ENCODE measurements around the gene APOC4.

Gene APOC4

DNA sequence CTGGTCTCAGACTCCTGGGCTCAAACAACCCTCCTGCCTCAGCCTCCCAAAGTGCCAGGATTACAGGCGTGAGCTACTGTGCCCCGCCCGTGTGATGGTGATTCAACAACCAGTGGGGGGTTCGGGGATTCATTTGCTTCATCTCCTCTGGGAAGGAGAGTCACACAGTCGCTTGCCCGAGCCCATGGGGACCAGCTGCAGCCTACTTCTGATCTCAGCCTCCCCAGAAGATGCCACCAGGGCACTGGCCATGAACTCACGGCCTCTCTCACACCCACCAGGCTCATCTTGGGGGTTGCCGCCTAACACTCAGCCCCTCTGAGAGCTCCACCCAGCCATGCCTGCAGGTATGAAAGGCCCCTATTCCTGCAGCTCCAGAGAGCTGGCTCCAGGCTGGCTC is 44.2 kb upstream of the APOC4 start:
- POLR2A ChIA-PET: no interaction called here
- no peak for DNase-seq (ENCODE audit: extremely low spot score)
- TF ChIP-seq NFRKB (IDR thresholded peaks at IDR 0.05): no peak
- no peak for TF ChIP-seq FOXK2 (IDR thresholded peaks at IDR 0.05)
- TF ChIP-seq LEF1 (IDR thresholded peaks at IDR 0.05; ENCODE audit: borderline replicate concordance): no peak
- TF ChIP-seq TARDBP (IDR thresholded peaks at IDR 0.05): no peak
- no peak for TF ChIP-seq HDGF (IDR thresholded peaks at IDR 0.05; ENCODE audit: borderline replicate concordance)
- no peak for TF ChIP-seq L3MBTL2 (conservative IDR thresholded peaks at IDR 0.05)
- no peak for TF ChIP-seq BHLHE40 (IDR thresholded peaks at IDR 0.05; ENCODE audit: borderline replicate concordance)
- CTCF ChIA-PET: no interaction called here

DNA sequence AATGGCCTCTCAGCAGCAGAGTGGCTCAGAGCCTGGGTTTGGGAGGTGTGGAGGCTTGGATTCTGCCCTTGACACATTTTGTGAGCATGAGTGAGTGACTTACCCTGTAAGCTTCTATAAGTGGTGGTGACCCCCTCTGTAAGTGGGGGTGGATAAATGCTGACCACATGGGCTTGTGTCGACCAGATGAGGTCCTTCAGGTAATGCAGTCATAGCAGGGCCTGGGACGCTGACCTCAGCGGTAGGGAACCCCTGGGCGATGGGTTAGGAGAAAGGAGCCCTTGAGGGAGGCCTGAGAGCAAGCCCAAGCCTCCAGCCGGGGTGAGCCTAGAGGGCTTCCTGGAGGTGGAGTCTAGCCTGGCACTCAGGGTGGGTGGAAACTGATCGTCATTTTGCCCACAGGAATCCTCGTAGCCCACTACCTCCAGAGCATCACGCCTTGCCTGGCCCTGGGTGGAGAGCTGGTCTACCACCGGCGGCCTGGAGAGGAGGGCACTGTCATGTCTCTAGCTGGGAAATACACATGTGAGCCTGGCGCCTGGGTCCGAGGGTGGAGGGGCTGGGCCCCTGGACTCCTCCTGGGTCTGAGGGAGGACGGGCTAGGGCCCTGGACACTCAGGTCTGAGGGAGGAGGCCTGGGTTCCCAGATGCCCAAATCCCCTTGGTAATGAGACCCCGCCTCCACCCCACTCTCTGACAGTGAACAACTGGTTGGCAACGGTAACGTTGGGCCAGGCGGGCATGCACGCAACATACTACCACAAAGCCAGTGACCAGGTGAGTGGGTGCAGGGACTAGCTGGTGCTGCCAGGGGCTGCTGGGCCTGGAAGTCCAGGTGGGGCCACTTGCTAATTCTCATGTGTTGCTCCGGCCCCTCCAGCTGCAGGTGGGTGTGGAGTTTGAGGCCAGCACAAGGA is 41.5 kb upstream of the APOC4 start:
- no peak for TF ChIP-seq ZNF384 (IDR thresholded peaks at IDR 0.05)
- no peak for TF ChIP-seq LEF1 (IDR thresholded peaks at IDR 0.05; ENCODE audit: borderline replicate concordance)
- no peak for TF ChIP-seq ELF4 (IDR thresholded peaks at IDR 0.05)
- TF ChIP-seq NFRKB (IDR thresholded peaks at IDR 0.05): no peak
- no peak for TF ChIP-seq BHLHE40 (IDR thresholded peaks at IDR 0.05; ENCODE audit: borderline replicate concordance)
- TF ChIP-seq, protein P1, sequence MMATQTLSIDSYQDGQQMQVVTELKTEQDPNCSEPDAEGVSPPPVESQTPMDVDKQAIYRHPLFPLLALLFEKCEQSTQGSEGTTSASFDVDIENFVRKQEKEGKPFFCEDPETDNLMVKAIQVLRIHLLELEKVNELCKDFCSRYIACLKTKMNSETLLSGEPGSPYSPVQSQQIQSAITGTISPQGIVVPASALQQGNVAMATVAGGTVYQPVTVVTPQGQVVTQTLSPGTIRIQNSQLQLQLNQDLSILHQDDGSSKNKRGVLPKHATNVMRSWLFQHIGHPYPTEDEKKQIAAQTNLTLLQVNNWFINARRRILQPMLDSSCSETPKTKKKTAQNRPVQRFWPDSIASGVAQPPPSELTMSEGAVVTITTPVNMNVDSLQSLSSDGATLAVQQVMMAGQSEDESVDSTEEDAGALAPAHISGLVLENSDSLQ (IDR thresholded peaks at IDR 0.05): no peak
- TF ChIP-seq ARNT (IDR thresholded peaks at IDR 0.05): no peak
- no peak for TF ChIP-seq SUZ12 (IDR thresholded peaks at IDR 0.05)
- no peak for TF ChIP-seq HDGF (IDR thresholded peaks at IDR 0.05; ENCODE audit: borderline replicate concordance)
- TF ChIP-seq L3MBTL2 (conservative IDR thresholded peaks at IDR 0.05): no peak
- no peak for TF ChIP-seq FOXK2 (IDR thresholded peaks at IDR 0.05)
- ChIA-PET CTCF (no interaction called here), POLR2A (interaction anchor here (0.7 to 1.5 kb wide), 2 partner anchors 11 kb away, joined by 3 read pairs; no protein-coding TSS in a partner anchor)

DNA sequence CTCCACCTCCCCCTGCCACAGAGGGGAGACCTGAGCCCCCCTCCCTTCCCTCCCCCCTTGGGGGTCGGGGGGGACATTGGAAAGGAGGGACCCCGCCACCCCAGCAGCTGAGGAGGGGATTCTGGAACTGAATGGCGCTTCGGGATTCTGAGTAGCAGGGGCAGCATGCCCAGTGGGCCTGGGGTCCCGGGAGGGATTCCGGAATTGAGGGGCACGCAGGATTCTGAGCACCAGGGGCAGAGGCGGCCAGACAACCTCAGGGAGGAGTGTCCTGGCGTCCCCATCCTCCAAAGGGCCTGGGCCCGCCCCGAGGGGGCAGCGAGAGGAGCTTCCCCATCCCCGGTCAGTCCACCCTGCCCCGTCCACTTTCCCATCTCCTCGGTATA is 38.8 kb upstream of the APOC4 start:
- ChIA-PET POLR2A (interaction anchor here (0.9 kb wide), 1 partner anchor 51 kb away, joined by 3 read pairs; no protein-coding TSS in a partner anchor), CTCF (interaction anchor here (1.5 to 2.3 kb wide), 2 partner anchors 46 to 49 kb away, joined by 6 read pairs; no protein-coding TSS in a partner anchor)
- no peak for TF ChIP-seq ELF4 (IDR thresholded peaks at IDR 0.05)
- TF ChIP-seq ARNT (IDR thresholded peaks at IDR 0.05): no peak
- TF ChIP-seq BHLHE40 (IDR thresholded peaks at IDR 0.05; ENCODE audit: borderline replicate concordance): no peak
- no peak for TF ChIP-seq FOXK2 (IDR thresholded peaks at IDR 0.05)
- TF ChIP-seq LEF1 (IDR thresholded peaks at IDR 0.05; ENCODE audit: borderline replicate concordance): no peak
- no peak for TF ChIP-seq L3MBTL2 (conservative IDR thresholded peaks at IDR 0.05)
- TF ChIP-seq SUZ12 (IDR thresholded peaks at IDR 0.05): no peak
- TF ChIP-seq FOXM1 (IDR thresholded peaks at IDR 0.05; ENCODE audit: borderline replicate concordance): no peak
- TF ChIP-seq, protein P1 (IDR thresholded peaks at IDR 0.05): no peak
- no peak for TF ChIP-seq FOXA1 (IDR thresholded peaks at IDR 0.05)
- DNase-seq (ENCODE audit: extremely low spot score): no peak

More for the DNA sequence above, 41.5 kb upstream of the APOC4 start:
- DNase-seq (ENCODE audit: extremely low spot score): no peak

DNA sequence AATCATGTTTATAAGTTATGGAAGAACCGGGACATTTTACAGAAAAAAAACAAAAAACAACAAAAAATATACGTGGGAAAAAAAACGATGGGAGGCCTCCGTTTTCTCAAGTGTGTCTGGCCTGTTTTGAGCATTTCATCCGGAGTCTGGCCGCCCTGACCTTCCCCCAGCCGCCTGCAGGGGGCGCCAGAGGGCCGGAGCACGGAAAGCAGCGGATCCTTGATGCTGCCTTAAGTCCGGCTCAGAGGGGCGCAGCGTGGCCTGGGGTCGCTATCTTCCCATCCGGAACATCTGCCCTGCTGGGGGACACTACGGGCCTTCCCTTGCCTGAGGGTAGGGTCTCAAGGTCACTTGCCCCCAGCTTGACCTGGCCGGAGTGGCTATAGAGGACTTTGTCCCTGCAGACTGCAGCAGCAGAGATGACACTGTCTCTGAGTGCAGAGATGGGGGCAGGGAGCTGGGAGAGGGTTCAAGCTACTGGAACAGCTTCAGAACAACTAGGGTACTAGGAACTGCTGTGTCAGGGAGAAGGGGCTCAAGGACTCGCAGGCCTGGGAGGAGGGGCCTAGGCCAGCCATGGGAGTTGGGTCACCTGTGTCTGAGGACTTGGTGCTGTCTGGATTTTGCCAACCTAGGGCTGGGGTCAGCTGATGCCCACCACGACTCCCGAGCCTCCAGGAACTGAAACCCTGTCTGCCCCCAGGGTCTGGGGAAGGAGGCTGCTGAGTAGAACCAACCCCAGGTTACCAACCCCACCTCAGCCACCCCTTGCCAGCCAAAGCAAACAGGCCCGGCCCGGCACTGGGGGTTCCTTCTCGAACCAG is 38.2 kb upstream of the APOC4 start:
- TF ChIP-seq FOXA1 (IDR thresholded peaks at IDR 0.05) (no peak), CTBP1 (IDR thresholded peaks at IDR 0.05; ENCODE audit: borderline replicate concordance) (no peak), FOXM1 (IDR thresholded peaks at IDR 0.05; ENCODE audit: borderline replicate concordance) (no peak), SUZ12 (IDR thresholded peaks at IDR 0.05) (no peak), LEF1 (IDR thresholded peaks at IDR 0.05; ENCODE audit: borderline replicate concordance) (no peak), ARNT (IDR thresholded peaks at IDR 0.05) (no peak), NFRKB (IDR thresholded peaks at IDR 0.05) (no peak), HDGF (IDR thresholded peaks at IDR 0.05; ENCODE audit: borderline replicate concordance) (no peak), L3MBTL2 (conservative IDR thresholded peaks at IDR 0.05) (no peak), FOXK2 (IDR thresholded peaks at IDR 0.05) (no peak), TARDBP (IDR thresholded peaks at IDR 0.05) (no peak), BHLHE40 (IDR thresholded peaks at IDR 0.05; ENCODE audit: borderline replicate concordance) (no peak), SP1 (IDR thresholded peaks at IDR 0.05) (no peak), ELF4 (IDR thresholded peaks at IDR 0.05) (no peak), ZNF384 (IDR thresholded peaks at IDR 0.05) (no peak)
- TF ChIP-seq, protein P1 (IDR thresholded peaks at IDR 0.05): no peak
- POLR2A ChIA-PET: no interaction called here
- CTCF ChIA-PET: interaction anchor here (0.6 to 2.3 kb wide), 6 partner anchors 8 to 133 kb away, joined by 3 to 6 read pairs (median 4); no protein-coding TSS in a partner anchor
- DNase-seq (ENCODE audit: extremely low spot score): peak; percentile 76

DNA sequence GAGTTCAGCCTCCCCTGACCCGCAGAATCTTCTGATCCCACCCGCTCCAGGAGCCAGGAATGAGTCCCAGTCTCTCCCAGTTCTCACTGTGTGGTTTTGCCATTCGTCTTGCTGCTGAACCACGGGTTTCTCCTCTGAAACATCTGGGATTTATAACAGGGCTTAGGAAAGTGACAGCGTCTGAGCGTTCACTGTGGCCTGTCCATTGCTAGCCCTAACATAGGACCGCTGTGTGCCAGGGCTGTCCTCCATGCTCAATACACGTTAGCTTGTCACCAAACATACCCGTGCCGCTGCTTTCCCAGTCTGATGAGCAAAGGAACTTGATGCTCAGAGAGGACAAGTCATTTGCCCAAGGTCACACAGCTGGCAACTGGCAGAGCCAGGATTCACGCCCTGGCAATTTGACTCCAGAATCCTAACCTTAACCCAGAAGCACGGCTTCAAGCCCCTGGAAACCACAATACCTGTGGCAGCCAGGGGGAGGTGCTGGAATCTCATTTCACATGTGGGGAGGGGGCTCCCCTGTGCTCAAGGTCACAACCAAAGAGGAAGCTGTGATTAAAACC is 37.5 kb upstream of the APOC4 start:
- POLR2A ChIA-PET: no interaction called here
- CTCF ChIA-PET: interaction anchor here (0.8 to 2.3 kb wide), 7 partner anchors 8 to 133 kb away, joined by 3 to 6 read pairs (median 4); partner anchors contain the start of gene CLPTM1
- TF ChIP-seq CTBP1 (IDR thresholded peaks at IDR 0.05; ENCODE audit: borderline replicate concordance) (no peak), L3MBTL2 (conservative IDR thresholded peaks at IDR 0.05) (no peak), ZNF384 (IDR thresholded peaks at IDR 0.05) (no peak), ELF4 (IDR thresholded peaks at IDR 0.05) (no peak), SUZ12 (IDR thresholded peaks at IDR 0.05) (no peak), LEF1 (IDR thresholded peaks at IDR 0.05; ENCODE audit: borderline replicate concordance) (no peak), FOXM1 (IDR thresholded peaks at IDR 0.05; ENCODE audit: borderline replicate concordance) (no peak), ARNT (IDR thresholded peaks at IDR 0.05) (no peak), SP1 (IDR thresholded peaks at IDR 0.05) (no peak)
- DNase-seq (ENCODE audit: extremely low spot score): no peak

Measured in HEK293T (cell line).